AG09309 (cell line): ENCODE data around the gene PGGT1B.

Experiments used
- DNase-seq: peaks from one replicate; pipeline ENCODE4 v3.0.0-alpha.2; 2010; ENCODE audit warnings: low read depth
- H3K4me3 ChIP-seq: 2 replicates; pipeline ENCODE4 v1.5.1; 2011; ENCODE audit warnings: mild to moderate bottlenecking, low read depth, low read length, moderate library complexity; ENCODE audit not compliant: control insufficient read depth
- TF ChIP-seq, protein P1 (sequence below): IDR thresholded peaks from 2 replicates; pipeline ENCODE4 v1.5.1; 2011; ENCODE audit warnings: mild to moderate bottlenecking, low read depth, low read length, inconsistent platforms; ENCODE audit not compliant: insufficient read depth, control insufficient read depth; ENCODE audit errors: missing control alignments

Gene PGGT1B

DNA sequence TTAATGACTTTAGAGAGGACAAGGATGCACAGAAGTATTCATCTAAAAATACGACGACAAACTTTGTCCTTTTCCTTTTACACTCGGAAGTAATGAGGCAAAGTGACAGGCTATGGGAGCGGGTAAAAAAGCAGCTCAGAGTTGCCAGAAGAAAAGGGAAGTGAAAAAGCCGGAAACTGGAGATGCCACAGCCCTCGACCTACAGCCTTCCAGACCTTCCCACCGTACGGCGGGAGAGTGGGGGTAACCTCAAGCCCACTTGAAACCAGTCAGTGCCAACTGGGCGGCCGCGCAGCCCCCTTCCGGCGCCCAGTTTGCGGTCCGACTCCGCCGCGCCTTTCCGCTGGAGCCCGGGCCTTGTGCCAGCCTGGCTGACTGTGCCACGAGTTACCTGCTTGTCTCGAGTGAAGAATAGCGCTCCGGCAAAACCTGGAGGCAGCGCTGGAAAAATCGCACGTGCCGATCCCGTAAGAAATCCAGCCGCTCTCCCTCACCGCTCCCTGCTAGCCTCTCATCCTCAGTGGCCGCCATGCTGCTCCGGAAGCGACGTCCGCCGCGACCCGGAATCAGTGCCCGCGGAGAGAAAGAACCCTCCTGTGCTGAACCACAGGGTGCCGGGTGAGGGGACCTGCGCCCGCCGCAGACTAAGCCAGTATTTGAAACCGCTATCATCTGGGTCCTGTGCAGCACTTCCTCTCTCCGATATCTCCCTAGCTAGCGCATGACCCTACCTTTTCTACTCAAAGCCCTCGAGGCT, at the start of gene PGGT1B:
TSS of gene PGGT1B (minus strand) at position 557 of the 757 bp plus-strand sequence. CDS start at position 531, 26 bp downstream.
- H3K4me3 ChIP-seq = peak within 1 kb of the TSS; percentile 75
- TF ChIP-seq, protein P1, sequence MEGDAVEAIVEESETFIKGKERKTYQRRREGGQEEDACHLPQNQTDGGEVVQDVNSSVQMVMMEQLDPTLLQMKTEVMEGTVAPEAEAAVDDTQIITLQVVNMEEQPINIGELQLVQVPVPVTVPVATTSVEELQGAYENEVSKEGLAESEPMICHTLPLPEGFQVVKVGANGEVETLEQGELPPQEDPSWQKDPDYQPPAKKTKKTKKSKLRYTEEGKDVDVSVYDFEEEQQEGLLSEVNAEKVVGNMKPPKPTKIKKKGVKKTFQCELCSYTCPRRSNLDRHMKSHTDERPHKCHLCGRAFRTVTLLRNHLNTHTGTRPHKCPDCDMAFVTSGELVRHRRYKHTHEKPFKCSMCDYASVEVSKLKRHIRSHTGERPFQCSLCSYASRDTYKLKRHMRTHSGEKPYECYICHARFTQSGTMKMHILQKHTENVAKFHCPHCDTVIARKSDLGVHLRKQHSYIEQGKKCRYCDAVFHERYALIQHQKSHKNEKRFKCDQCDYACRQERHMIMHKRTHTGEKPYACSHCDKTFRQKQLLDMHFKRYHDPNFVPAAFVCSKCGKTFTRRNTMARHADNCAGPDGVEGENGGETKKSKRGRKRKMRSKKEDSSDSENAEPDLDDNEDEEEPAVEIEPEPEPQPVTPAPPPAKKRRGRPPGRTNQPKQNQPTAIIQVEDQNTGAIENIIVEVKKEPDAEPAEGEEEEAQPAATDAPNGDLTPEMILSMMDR = no peak
- no peak for DNase-seq

DNA sequence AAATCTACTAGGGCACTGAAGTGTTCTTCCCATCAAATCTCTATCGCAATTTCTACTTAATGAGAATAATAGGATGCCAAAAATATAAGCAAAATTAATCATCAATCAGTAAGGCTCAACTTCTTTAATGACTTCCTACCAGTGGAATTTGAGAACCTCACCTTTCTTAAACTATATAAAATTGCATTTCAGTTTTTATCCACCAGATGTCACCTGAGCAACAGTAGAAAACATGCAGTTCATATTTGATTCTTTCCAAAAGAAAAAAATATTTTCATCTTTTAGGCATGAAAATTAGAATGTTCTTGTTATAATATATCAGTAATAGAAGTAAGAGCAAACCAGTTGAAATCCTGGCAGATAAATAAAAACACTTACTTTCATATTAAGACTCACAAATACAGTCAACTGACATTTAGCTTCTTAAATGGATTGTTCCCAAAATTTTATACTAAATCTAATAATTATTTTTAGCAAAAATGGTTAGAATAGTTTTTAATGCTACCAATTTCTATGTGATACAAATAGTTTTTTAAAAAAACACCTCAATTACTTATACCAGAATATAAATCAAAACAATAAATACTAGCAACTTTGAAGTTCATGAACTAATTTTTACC, 47.2 kb upstream of the PGGT1B start:
- H3K4me3 ChIP-seq = no peak overlapping the region
- peak; percentile 13 for DNase-seq
- TF ChIP-seq, protein P1 = peak; percentile 38

DNA sequence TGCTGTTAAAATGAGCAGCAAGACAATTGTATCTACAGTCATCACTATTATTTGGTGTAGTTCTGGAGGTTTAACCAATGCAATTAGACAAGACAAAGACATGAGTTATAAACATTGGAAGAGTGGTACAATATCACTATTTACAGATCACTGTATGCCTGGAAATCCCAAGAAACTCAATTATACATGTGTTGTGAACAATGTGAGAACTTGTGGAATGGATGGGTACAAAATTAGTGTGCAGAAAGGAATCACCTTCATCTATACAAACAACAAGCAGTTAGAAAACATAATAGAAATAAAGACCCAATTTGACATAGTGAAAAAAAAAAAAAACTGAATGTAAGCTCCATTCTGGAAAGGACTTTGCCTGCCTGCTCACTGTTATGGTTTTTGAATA, 46.1 kb upstream of the PGGT1B start:
- no peak overlapping the region for H3K4me3 ChIP-seq
- TF ChIP-seq, protein P1 = no peak
- DNase-seq = no peak

DNA sequence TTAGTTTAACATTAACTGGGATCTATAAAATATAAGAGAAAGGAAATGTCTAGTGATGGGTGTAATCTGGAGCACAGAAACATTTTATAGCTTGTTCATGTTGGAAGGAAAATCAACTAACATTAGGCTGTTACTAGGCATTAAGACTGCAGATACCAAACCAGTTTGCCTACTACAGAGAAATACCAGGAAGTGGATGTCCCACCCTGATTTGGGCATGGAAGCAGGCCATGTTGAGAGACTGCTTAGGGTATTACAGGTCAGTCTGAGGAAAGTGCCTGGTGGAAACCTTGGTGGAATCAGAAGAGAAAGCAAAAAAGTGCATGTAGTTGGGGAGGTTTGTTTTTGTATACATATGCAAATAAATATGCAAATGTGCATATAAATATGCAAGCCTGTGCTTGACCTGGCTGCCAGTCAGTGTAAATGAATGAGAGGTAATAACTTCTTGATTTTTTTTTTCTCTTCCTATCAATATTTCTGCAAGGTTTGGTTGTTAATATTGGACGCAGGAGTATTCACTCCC, 43.4 kb upstream of the PGGT1B start:
- H3K4me3 ChIP-seq = no peak overlapping the region
- TF ChIP-seq, protein P1 = no peak
- no peak for DNase-seq

DNA sequence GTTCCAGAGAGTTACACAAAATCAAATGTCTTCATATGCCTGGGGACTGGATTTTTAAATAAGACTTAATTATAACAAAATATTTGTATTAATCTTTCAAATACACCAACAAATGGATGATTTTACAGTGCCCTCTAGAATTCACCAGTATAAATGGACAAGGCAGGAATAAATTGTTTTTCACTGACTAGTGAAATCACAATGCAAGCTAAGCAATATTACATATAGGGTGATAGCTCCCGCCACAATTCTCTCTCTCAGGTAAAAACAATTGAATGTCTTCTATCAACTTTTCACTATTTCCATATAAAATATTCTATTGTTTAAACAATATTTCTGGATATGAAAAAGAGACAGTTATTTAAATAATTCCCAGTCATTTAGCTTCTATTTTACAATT, 41.8 kb upstream of the PGGT1B start:
- DNase-seq = no peak
- TF ChIP-seq, protein P1 = no peak
- H3K4me3 ChIP-seq = no peak overlapping the region

DNA sequence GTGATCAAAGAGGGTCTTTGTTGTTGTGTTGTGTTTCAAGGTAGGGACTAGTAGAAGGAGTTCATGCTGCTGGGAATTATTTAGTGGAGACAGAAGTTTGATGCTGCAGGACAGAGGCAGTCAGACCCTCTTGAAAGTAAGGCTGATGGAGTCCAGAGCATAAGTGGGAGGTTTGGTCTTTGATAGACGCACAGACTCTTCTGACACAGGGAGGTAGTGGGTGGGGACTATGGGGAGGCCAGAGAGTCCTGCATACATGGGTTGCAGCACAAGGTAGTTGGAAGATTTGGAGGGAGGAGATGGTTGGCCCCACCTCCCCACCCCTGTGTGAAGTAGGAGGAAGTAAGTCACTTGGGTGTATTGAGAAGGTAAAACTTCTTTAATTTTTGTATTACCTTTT, 36.1 kb upstream of the PGGT1B start:
- H3K4me3 ChIP-seq = no peak overlapping the region
- no peak for DNase-seq

More for the DNA sequence above, 36.1 kb upstream of the PGGT1B start:
- TF ChIP-seq, protein P1 = no peak
